Activated CD8-positive, alpha-beta memory T cell treated with anti-CD3 and anti-CD28 coated beads, Interleukin-2, amount 50 U/mL, for 4 hours (primary cell): Measurements from ENCODE around the gene CXXC5.
"Not testable (repeated sequence)": the region's sequence is repeated elsewhere in the genome, so short reads cannot be mapped to it uniquely, and the experiment has no call there.

Source experiments
- DNase-seq: peaks from one replicate; pipeline ENCODE4 v3.0.0-alpha.2; 2020

CXXC5 gene

GRCh38 chr5:139648205-139649081 is at the start of gene CXXC5:
CXXC5 (plus strand) TSS chr5:139648349; CDS start chr5:139680524, 32,175 bp downstream.
- peak; percentile 65 for DNase-seq

GRCh38 chr5:139598601-139598965 is 49.6 kb upstream of the CXXC5 start:
- not testable (repeated sequence) for DNase-seq

- DNase-seq, result no peak
Observed at GRCh38 chr5:139600336-139600949, 47.7 kb upstream of the CXXC5 start.

GRCh38 chr5:139601429-139601828 is 46.7 kb upstream of the CXXC5 start:
- no peak for DNase-seq

- DNase-seq, result not testable (repeated sequence)
Observed at GRCh38 chr5:139601948-139602347, 46.2 kb upstream of the CXXC5 start.

- no peak for DNase-seq
Observed at GRCh38 chr5:139605887-139606286, 42.3 kb upstream of the CXXC5 start.

- DNase-seq, result no peak
Observed at GRCh38 chr5:139611703-139612584, 36.2 kb upstream of the CXXC5 start.

- DNase-seq, result no peak
Observed at GRCh38 chr5:139619861-139620260, 28.3 kb upstream of the CXXC5 start.

- not testable (repeated sequence) for DNase-seq
Observed at GRCh38 chr5:139625398-139625797, 22.8 kb upstream of the CXXC5 start.

- no peak for DNase-seq
Observed at GRCh38 chr5:139630855-139631254, 17.3 kb upstream of the CXXC5 start.

- no peak for DNase-seq
Observed at GRCh38 chr5:139631520-139632165, 16.5 kb upstream of the CXXC5 start.

GRCh38 chr5:139633295-139634027 is 14.7 kb upstream of the CXXC5 start:
- DNase-seq, result peak; percentile 67

- DNase-seq, result peak; percentile 5
Observed at GRCh38 chr5:139634028-139634325, 14.2 kb upstream of the CXXC5 start.

- peak; percentile 9 for DNase-seq
Observed at GRCh38 chr5:139634541-139634940, 13.6 kb upstream of the CXXC5 start.

GRCh38 chr5:139635191-139635590 is 13.0 kb upstream of the CXXC5 start:
- DNase-seq, result peak; percentile 8

GRCh38 chr5:139635606-139636206 is 12.4 kb upstream of the CXXC5 start:
- no peak for DNase-seq

GRCh38 chr5:139636207-139636792 is 11.8 kb upstream of the CXXC5 start:
- peak; percentile 55 for DNase-seq

- DNase-seq, result no peak
Observed at GRCh38 chr5:139636975-139637408, 11.2 kb upstream of the CXXC5 start.

- peak; percentile 59 for DNase-seq
Observed at GRCh38 chr5:139637438-139638089, 10.6 kb upstream of the CXXC5 start.

GRCh38 chr5:139638090-139638735 is 9.9 kb upstream of the CXXC5 start:
- DNase-seq, result no peak
